K562 (cell line): ENCODE data around the gene DDR1. TPM values are rescaled to one million over a fixed set of nuclear protein-coding genes. Genes with fewer than 3 reads are reported as not detected.

Experiments
- CEBPB ChIP-seq: fragments of 450-650 bp; IDR thresholded peaks from 2 replicates; pipeline ENCODE4 v1.6.1; 2016; ENCODE audit warnings: missing genetic modification characterization, missing compliant biosample characterization
- CEBPZ ChIP-seq: fragments of 150-350 bp; IDR thresholded peaks from 2 replicates; pipeline ENCODE4 v1.6.1; 2014; ENCODE audit warnings: low read depth, mild to moderate bottlenecking, low read length, borderline replicate concordance
- E2F1 ChIP-seq: sonication (generic); formaldehyde crosslinking; IDR thresholded peaks from 2 replicates; pipeline ENCODE4 v1.8.1; 2023; ENCODE audit warnings: mild to moderate bottlenecking, missing genetic modification reagents, moderate library complexity
- EP400 ChIP-seq: fragments of 450-650 bp; IDR thresholded peaks from 2 replicates; pipeline ENCODE4 v1.6.1; 2017; ENCODE audit warnings: antibody characterized with exemption, mild to moderate bottlenecking, moderate library complexity
- GABPB1 ChIP-seq: sonication (generic); formaldehyde crosslinking; IDR thresholded peaks from 2 replicates; pipeline ENCODE4 v1.8.0; 2022; ENCODE audit warnings: mild to moderate bottlenecking, missing genetic modification reagents
- KAT2B ChIP-seq: IDR thresholded peaks from one replicate; pipeline ENCODE4 v1.6.1; 2012; ENCODE audit warnings: low read depth, mild to moderate bottlenecking, control low read depth, inconsistent platforms, low read length, moderate library complexity
- NFYB ChIP-seq: IDR thresholded peaks from 2 replicates; pipeline ENCODE4 v1.6.1; 2011; ENCODE audit warnings: mild to moderate bottlenecking, moderate library complexity; ENCODE audit not compliant: insufficient read length; ENCODE audit errors: extremely low read depth
- NONO ChIP-seq, 2 experiments: fragments of 200-400 bp in 1 of 2; fragments of 450-650 bp in 1 of 2; formaldehyde crosslinking in 1 of 2; IDR thresholded peaks; 2 replicates each; pipeline ENCODE4 v1.6.1; 2017; ENCODE audit warnings: low read depth in 2 of 2, mild to moderate bottlenecking in 2 of 2, moderate library complexity in 2 of 2, low read length in 1 of 2
- NR0B1 ChIP-seq: fragments of 450-650 bp; IDR thresholded peaks from one replicate; pipeline ENCODE4 v1.6.1; 2018; ENCODE audit warnings: mild to moderate bottlenecking, moderate library complexity; ENCODE audit not compliant: partially characterized antibody
- OTX1 ChIP-seq: fragments of 450-650 bp; formaldehyde crosslinking; IDR thresholded peaks from 2 replicates; pipeline ENCODE4 v1.4.0; 2022; ENCODE audit warnings: mild to moderate bottlenecking
- SRSF1 ChIP-seq: fragments of 200-400 bp; formaldehyde crosslinking; IDR thresholded peaks from 2 replicates; pipeline ENCODE4 v1.6.1; 2017; ENCODE audit warnings: mild to moderate bottlenecking, low read depth, low read length, moderate library complexity
- SRSF3 ChIP-seq: fragments of 200-400 bp; formaldehyde crosslinking; IDR thresholded peaks from 2 replicates; pipeline ENCODE4 v1.6.1; 2016; ENCODE audit warnings: mild to moderate bottlenecking, low read length, moderate library complexity; ENCODE audit not compliant: insufficient read depth
- UBTF ChIP-seq, 2 experiments: IDR thresholded peaks; 2 replicates each; pipeline ENCODE4 v1.6.1; 2012; ENCODE audit warnings: improper control_type of control experiment in 2 of 2, low read depth in 2 of 2, low read length in 2 of 2, borderline replicate concordance in 1 of 2
- YBX1 ChIP-seq: fragments of 450-650 bp; IDR thresholded peaks from 2 replicates; pipeline ENCODE4 v1.7.1; 2016; ENCODE audit warnings: mild to moderate bottlenecking
- ZNF263 ChIP-seq: sonication (generic); formaldehyde crosslinking; IDR thresholded peaks from 2 replicates; pipeline ENCODE4 v1.8.0; 2022; ENCODE audit warnings: mild to moderate bottlenecking, missing genetic modification reagents, borderline replicate concordance
- ZNF785 ChIP-seq: fragments of 250-450 bp; sonication (Bioruptor Pico); IDR thresholded peaks from 2 replicates; pipeline ENCODE4 v1.4.0; 2020; ENCODE audit warnings: mild to moderate bottlenecking
- polyA plus RNA-seq, 8 experiments: library from polyadenylated mRNA; depleted of rRNA in 4 of 8; stranded (reverse) in 5 of 8; unstranded in 3 of 8; fragments of >200 nt; fragmentation: Nextera tagmentation in 2 of 8; fragmentation: Illumina TruSeq in 1 of 8; extraction: Ambion mirVana in 2 of 8; extraction: Trizol in 1 of 8; gene quantifications; 2 replicates each; pipeline versions ENCODE4 v1.2.1 to v1.2.3, GENCODE V29; 2011 to 2014; ENCODE audit warnings: inconsistent platforms in 1 of 8, missing spikeins in 1 of 8
- total RNA-seq, 7 experiments: library from RNA; depleted of rRNA in 6 of 7; stranded (reverse); fragments of >200 nt in 6 of 7; fragmentation: Illumina TruSeq in 2 of 7; extraction: Trizol in 2 of 7; gene quantifications; 2 replicates each; pipeline versions ENCODE4 v1.2.1 to v1.2.3, GENCODE V29; 2011 to 2021; ENCODE audit warnings: low replicate concordance in 1 of 7

Gene DDR1
- total and polyA plus RNA-seq, 9 of the 15 experiments (the other 6 are each of a cell fraction or from before 2014, with no cell fraction given): 1.4 to 44.6 (median 12.2) TPM

GRCh38 chr6:30907758-30908591, 23.7 kb downstream of the DDR1 start, which contains the start of gene GTF2H4 (continued):
- TF ChIP-seq ZNF263 (CRISPR knock-in tag) (peak; percentile 69), OTX1 (CRISPR knock-in tag) (peak; percentile 54), SRSF1 (no peak), KAT2B (no peak), SRSF3 (no peak), CEBPB (tag) (no peak; the same call in 1 of the 2 replicates), CEBPZ (0 out of 2 replicates have a peak, but pooled peaks have one; percentile 13), UBTF (IDR thresholded peaks at IDR 0.05; ENCODE audit: borderline replicate concordance in 1 of 2, low read depth in 2 of 2, low read length in 2 of 2) (peak in 1 of 2 experiments; percentile 14; a peak in 2 of 4 replicates), GABPB1 (CRISPR knock-in tag) (peak; percentile 94), EP400 (peak; percentile 95), E2F1 (CRISPR knock-in tag) (peak; percentile 75; the same call in 1 of the 2 replicates), NONO (IDR thresholded peaks at IDR 0.05; ENCODE audit: low read depth in 2 of 2, low read length in 1 of 2) (0 out of 4 replicates have a peak, but pooled peaks of 1 of the 2 experiments have one; percentile 35), YBX1 (no peak), ZNF785 (CRISPR knock-in tag) (no peak), NFYB (no peak), NR0B1 (no peak)
